PC-3 (cell line): Measurements from ENCODE around the gene TTC8. TPM values are rescaled to one million over a fixed set of nuclear protein-coding genes. Genes with fewer than 3 reads are reported as not detected.

Experiments
- ATAC-seq: fragments of 200-7000 bp; cut with Tn5 transposase; 2 replicates; pipeline ENCODE4 v1.9.1; 2020; ENCODE audit warnings: mild to moderate bottlenecking, moderate library complexity
- BruUV-seq: library from RNA; stranded (reverse); fragments of 400-500 nt; replicated peaks from 2 replicates; lab custom pipeline; 2021; lab: Mats Ljungman, UMichigan
- CTCF ChIA-PET: fragments of 300-600 bp; sonication (Branson Sonifier 250); formaldehyde crosslinking; loops from one replicate; lab custom pipeline; 2022; ENCODE audit warnings: antibody characterized with exemption; lab: Charles Lee
- POLR2A ChIA-PET: fragments of 300-600 bp; sonication (Branson Sonifier 250); formaldehyde crosslinking; loops from one replicate; lab custom pipeline; 2022; ENCODE audit warnings: antibody characterized with exemption; ENCODE audit not compliant: unreplicated experiment; lab: Charles Lee
- DNase-seq: peaks from one replicate; pipeline ENCODE4 v3.0.0-alpha.2; 2015
- H2AFZ ChIP-seq: fragments of 300-600 bp; sonication (generic); 2 replicates; pipeline ENCODE4 v1.6.0; 2016; ENCODE audit warnings: antibody characterized with exemption, low read length
- H3F3A ChIP-seq: fragments of 300-600 bp; sonication (generic); one replicate; pipeline ENCODE4 v1.6.0; 2017; ENCODE audit warnings: antibody characterized with exemption, low read length, control low read depth, mild to moderate bottlenecking; ENCODE audit not compliant: unreplicated experiment
- H3K27ac ChIP-seq: fragments of 300-600 bp; sonication (generic); 2 replicates; pipeline ENCODE4 v1.5.1; 2016; ENCODE audit warnings: mild to moderate bottlenecking, low read length
- H3K27me3 ChIP-seq: fragments of 300-600 bp; sonication (generic); 2 replicates; pipeline ENCODE4 v1.6.1; 2016; ENCODE audit warnings: low read length, mixed read lengths
- H3K36me3 ChIP-seq: fragments of 300-600 bp; sonication (generic); 2 replicates; pipeline ENCODE4 v1.6.1; 2016; ENCODE audit warnings: low read depth, mixed run types, low read length, mixed read lengths
- H3K4me1 ChIP-seq: fragments of 300-600 bp; sonication (generic); 2 replicates; pipeline ENCODE4 v1.5.1; 2016; ENCODE audit warnings: low read length; ENCODE audit not compliant: insufficient read depth
- H3K4me2 ChIP-seq: fragments of 300-600 bp; sonication (generic); 2 replicates; pipeline ENCODE4 v1.6.0; 2016; ENCODE audit warnings: low read length
- H3K4me3 ChIP-seq: fragments of 300-600 bp; sonication (generic); 2 replicates; pipeline ENCODE4 v1.5.1; 2016; ENCODE audit warnings: mild to moderate bottlenecking, low read length, mixed read lengths
- H3K79me2 ChIP-seq: fragments of 300-600 bp; sonication (generic); 2 replicates; pipeline ENCODE4 v1.6.1; 2017; ENCODE audit warnings: low read length, mixed read lengths
- H3K9ac ChIP-seq: fragments of 300-600 bp; sonication (generic); 2 replicates; pipeline ENCODE4 v1.6.0; 2016; ENCODE audit warnings: mild to moderate bottlenecking, low read length
- H3K9me2 ChIP-seq: fragments of 300-600 bp; sonication (generic); replicated peaks from 2 replicates; pipeline ENCODE4 v1.6.1; 2016; ENCODE audit warnings: mixed run types, low read length, mixed read lengths
- H3K9me3 ChIP-seq: fragments of 300-600 bp; sonication (generic); 2 replicates; pipeline ENCODE4 v1.6.1; 2016; ENCODE audit warnings: low read length, mixed read lengths
- H4K20me1 ChIP-seq: fragments of 300-600 bp; sonication (generic); 2 replicates; pipeline ENCODE4 v1.6.1; 2016; ENCODE audit warnings: low read length, mixed read lengths
- CTCF ChIP-seq: fragments of 300-600 bp; sonication (generic); conservative IDR thresholded peaks from 2 replicates; pipeline ENCODE4 v1.5.1; 2017; ENCODE audit warnings: antibody characterized with exemption, low read depth, mild to moderate bottlenecking, low read length
- EZH2 ChIP-seq: fragments of 300-600 bp; sonication (generic); IDR thresholded peaks from one replicate; pipeline ENCODE4 v1.6.1; 2017; ENCODE audit warnings: antibody characterized with exemption, mild to moderate bottlenecking, low read length; ENCODE audit not compliant: unreplicated experiment
- EZH2phosphoT487 ChIP-seq: fragments of 300-600 bp; sonication (generic); IDR thresholded peaks from 2 replicates; pipeline ENCODE4 v1.6.1; 2018; ENCODE audit warnings: mild to moderate bottlenecking, antibody characterized with exemption, low read length, borderline replicate concordance
- intact Hi-C: fragments of 100-400 bp; cut with micrococcal nuclease; formaldehyde crosslinking; loops from 2 replicates; pipeline ENCODE4 v1.9.0; 2023
- total RNA-seq: library from RNA; depleted of rRNA; stranded (reverse); fragments of >200 nt; gene quantifications from 2 replicates; pipeline ENCODE4 v1.2.3, GENCODE V29; 2014

The TTC8 gene
- total RNA-seq, 1 experiment from 2014 or later = 24.8 TPM

GRCh38 chr14:88808359-88808758 is 16.1 kb upstream of the TTC8 start:
- DNase-seq = no peak
- Histone ChIP-seq H3F3A (no peaks in the 10 kb centered on the region), H3K9ac (no peak overlapping the region), H2AFZ (no peak overlapping the region), H3K27me3 (no peaks in the 10 kb centered on the region), H3K36me3 (no peaks in the 10 kb centered on the region), H3K4me2 (no peak overlapping the region), H4K20me1 (no peaks in the 10 kb centered on the region), H3K4me1 (no peaks in the 10 kb centered on the region), H3K9me2 (no peaks in the 10 kb centered on the region), H3K9me3 (no peaks in the 10 kb centered on the region), H3K4me3 (no peak overlapping the region), H3K27ac (no peak overlapping the region), H3K79me2 (no peaks in the 10 kb centered on the region)
- ChIA-PET POLR2A (no interaction called here), CTCF (no interaction called here)
- intact Hi-C loops = no loop called here
- BruUV-seq = no TSS peak
- ATAC-seq = no peak
- no peak for TF ChIP-seq EZH2phosphoT487
- no peak for TF ChIP-seq CTCF
- no peak for TF ChIP-seq EZH2

GRCh38 chr14:88815980-88816379 is 8.5 kb upstream of the TTC8 start:
- H3K27ac ChIP-seq = no peak overlapping the region
- POLR2A ChIA-PET = no interaction called here

More at GRCh38 chr14:88815980-88816379, 8.5 kb upstream of the TTC8 start:
- CTCF ChIA-PET = no interaction called here
- Histone ChIP-seq H3K9me2 (no peaks in the 10 kb centered on the region), H3K4me1 (no peaks in the 10 kb centered on the region), H3F3A (no peaks in the 10 kb centered on the region), H3K4me2 (no peak overlapping the region), H3K27me3 (no peaks in the 10 kb centered on the region), H3K4me3 (no peak overlapping the region), H2AFZ (no peak overlapping the region), H3K36me3 (no peaks in the 10 kb centered on the region), H3K79me2 (no peaks in the 10 kb centered on the region), H3K9ac (no peak overlapping the region), H4K20me1 (no peaks in the 10 kb centered on the region), H3K9me3 (no peaks in the 10 kb centered on the region)
- DNase-seq (no peak), ATAC-seq (no peak)
- intact Hi-C loops = no loop called here
- no peak for TF ChIP-seq CTCF
- no peak for TF ChIP-seq EZH2phosphoT487
- TF ChIP-seq EZH2 = no peak
- BruUV-seq = no TSS peak
